ENCODE measurements around the gene SGSM1. TPM values are rescaled to one million over a fixed set of nuclear protein-coding genes. Genes with fewer than 3 reads are reported as not detected.

The SGSM1 gene
- total RNA-seq, 2 donors from 2014 or later: 1.6 to 3.0 TPM

- H3K9me3 ChIP-seq (ENCODE audit: control insufficient read depth, low read length): no peaks in the 10 kb centered on the region
These were observed 40.8 kb upstream of the SGSM1 start for GRCh38 chr22:24765166-24765565.

GRCh38 chr22:24768537-24769374, 37.3 kb upstream of the SGSM1 start:
- no peaks in the 10 kb centered on the region for H3K9me3 Mint-ChIP-seq
- 64 to 67% methylated on average over 7 of the region's 8 CpGs for WGBS, 2 experiments (ENCODE audit: insufficient coverage in 1 of 2, insufficient read length in 1 of 2)

More at GRCh38 chr22:24765166-24765565, 40.8 kb upstream of the SGSM1 start:
- Histone ChIP-seq H3K36me3 (ENCODE audit: control insufficient read depth, insufficient read depth, low read length) (no peaks in the 10 kb centered on the region), H3K9ac (ENCODE audit: extremely low read depth, low read length, poor library complexity, severe bottlenecking) (no peak overlapping the region), H3K27ac (ENCODE audit: low read depth, low read length) (no peak overlapping the region), H3K4me1 (ENCODE audit: control insufficient read depth, insufficient read depth, low read length) (no peaks in the 10 kb centered on the region), H3K27me3 (ENCODE audit: control insufficient read depth, insufficient read depth, low read length, poor library complexity, severe bottlenecking) (no peaks in the 10 kb centered on the region), H3K4me3 (ENCODE audit: low read length) (no peak overlapping the region)
- Mint-ChIP-seq H3K4me1 (no peaks in the 10 kb centered on the region), H3K4me3 (no peak overlapping the region), H3K27me3 (ENCODE audit: insufficient read depth) (no peaks in the 10 kb centered on the region), H3K9me3 (no peaks in the 10 kb centered on the region), H3K36me3 (ENCODE audit: low read depth) (no peaks in the 10 kb centered on the region), H3K27ac (no peak overlapping the region)
- TF ChIP-seq CTCF (conservative IDR thresholded peaks at IDR 0.05): no peak
- no peak for DNase-seq
- WGBS, 2 experiments (ENCODE audit: insufficient coverage in 1 of 2, insufficient read length in 1 of 2): 68 to 75% methylated on average over 3 to 4 of the region's 5 CpGs

GRCh38 chr22:24772493-24773220, 33.4 kb upstream of the SGSM1 start:
- Mint-ChIP-seq H3K4me1 (no peaks in the 10 kb centered on the region), H3K27me3 (ENCODE audit: insufficient read depth) (no peaks in the 10 kb centered on the region), H3K4me3 (no peak overlapping the region), H3K36me3 (ENCODE audit: low read depth) (no peaks in the 10 kb centered on the region), H3K9me3 (no peaks in the 10 kb centered on the region), H3K27ac (no peak overlapping the region)
- H3K36me3 ChIP-seq (ENCODE audit: control insufficient read depth, insufficient read depth, low read length): no peaks in the 10 kb centered on the region
- no peaks in the 10 kb centered on the region for H3K27me3 ChIP-seq (ENCODE audit: control insufficient read depth, insufficient read depth, low read length, poor library complexity, severe bottlenecking)
- peak; percentile 87 for DNase-seq
- no peaks in the 10 kb centered on the region for H3K9me3 ChIP-seq (ENCODE audit: control insufficient read depth, low read length)
- TF ChIP-seq CTCF (conservative IDR thresholded peaks at IDR 0.05): peak; percentile 86
- no peak overlapping the region for H3K4me3 ChIP-seq (ENCODE audit: low read length)
- no peak overlapping the region for H3K9ac ChIP-seq (ENCODE audit: extremely low read depth, low read length, poor library complexity, severe bottlenecking)
- WGBS, 2 experiments (ENCODE audit: insufficient coverage in 1 of 2, insufficient read length in 1 of 2): 39 to 58% methylated on average over 4 to 7 of the region's 7 CpGs
- no peak overlapping the region for H3K27ac ChIP-seq (ENCODE audit: low read depth, low read length)
- no peaks in the 10 kb centered on the region for H3K4me1 ChIP-seq (ENCODE audit: control insufficient read depth, insufficient read depth, low read length)

More at GRCh38 chr22:24768537-24769374, 37.3 kb upstream of the SGSM1 start:
- no peaks in the 10 kb centered on the region for H3K27me3 Mint-ChIP-seq (ENCODE audit: insufficient read depth)
- DNase-seq: peak; percentile 87
- no peak overlapping the region for H3K4me3 ChIP-seq (ENCODE audit: low read length)
- TF ChIP-seq CTCF (conservative IDR thresholded peaks at IDR 0.05): peak; percentile 80
- no peaks in the 10 kb centered on the region for H3K27me3 ChIP-seq (ENCODE audit: control insufficient read depth, insufficient read depth, low read length, poor library complexity, severe bottlenecking)
- H3K36me3 Mint-ChIP-seq (ENCODE audit: low read depth): no peaks in the 10 kb centered on the region
- H3K9ac ChIP-seq (ENCODE audit: extremely low read depth, low read length, poor library complexity, severe bottlenecking): no peak overlapping the region
- H3K36me3 ChIP-seq (ENCODE audit: control insufficient read depth, insufficient read depth, low read length): no peaks in the 10 kb centered on the region
- no peak overlapping the region for H3K4me3 Mint-ChIP-seq
- H3K4me1 ChIP-seq (ENCODE audit: control insufficient read depth, insufficient read depth, low read length): no peaks in the 10 kb centered on the region
- no peak overlapping the region for H3K27ac ChIP-seq (ENCODE audit: low read depth, low read length)
- H3K27ac Mint-ChIP-seq: no peak overlapping the region
- no peaks in the 10 kb centered on the region for H3K4me1 Mint-ChIP-seq
- no peaks in the 10 kb centered on the region for H3K9me3 ChIP-seq (ENCODE audit: control insufficient read depth, low read length)

Data from endodermal cell (in vitro differentiated cells).